Lower leg skin (tissue), 3 donors: ENCODE results near the gene PRPF40A.
"Not testable (repeated sequence)": the region's sequence is repeated elsewhere in the genome, so short reads cannot be mapped to it uniquely, and the experiment has no call there.

Experiments
- POLR2A ChIP-seq, 2 donors: fragments of 450-650 bp; IDR thresholded peaks; one replicate each; pipeline ENCODE4 v1.6.1; 2016 to 2017; ENCODE audit warnings: antibody characterized with exemption in 2 of 2, mild to moderate bottlenecking in 1 of 2, moderate library complexity in 1 of 2
- TF ChIP-seq, protein P1 (sequence below), 3 donors: fragments of 450-650 bp; IDR thresholded peaks; one replicate each; pipeline ENCODE4 v1.5.1; 2016; ENCODE audit warnings: antibody characterized with exemption in 3 of 3, mild to moderate bottlenecking in 3 of 3, moderate library complexity in 2 of 3

GRCh38 chr2:152722639-152723038 is 5.4 kb upstream of the PRPF40A start:
- TF ChIP-seq POLR2A (IDR thresholded peaks at IDR 0.05) = not testable (repeated sequence)
- TF ChIP-seq, protein P1, sequence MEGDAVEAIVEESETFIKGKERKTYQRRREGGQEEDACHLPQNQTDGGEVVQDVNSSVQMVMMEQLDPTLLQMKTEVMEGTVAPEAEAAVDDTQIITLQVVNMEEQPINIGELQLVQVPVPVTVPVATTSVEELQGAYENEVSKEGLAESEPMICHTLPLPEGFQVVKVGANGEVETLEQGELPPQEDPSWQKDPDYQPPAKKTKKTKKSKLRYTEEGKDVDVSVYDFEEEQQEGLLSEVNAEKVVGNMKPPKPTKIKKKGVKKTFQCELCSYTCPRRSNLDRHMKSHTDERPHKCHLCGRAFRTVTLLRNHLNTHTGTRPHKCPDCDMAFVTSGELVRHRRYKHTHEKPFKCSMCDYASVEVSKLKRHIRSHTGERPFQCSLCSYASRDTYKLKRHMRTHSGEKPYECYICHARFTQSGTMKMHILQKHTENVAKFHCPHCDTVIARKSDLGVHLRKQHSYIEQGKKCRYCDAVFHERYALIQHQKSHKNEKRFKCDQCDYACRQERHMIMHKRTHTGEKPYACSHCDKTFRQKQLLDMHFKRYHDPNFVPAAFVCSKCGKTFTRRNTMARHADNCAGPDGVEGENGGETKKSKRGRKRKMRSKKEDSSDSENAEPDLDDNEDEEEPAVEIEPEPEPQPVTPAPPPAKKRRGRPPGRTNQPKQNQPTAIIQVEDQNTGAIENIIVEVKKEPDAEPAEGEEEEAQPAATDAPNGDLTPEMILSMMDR (IDR thresholded peaks at IDR 0.05) = not testable (repeated sequence)
